C4-2B (cell line): Measurements from ENCODE around the gene TYW1.
"Not testable (repeated sequence)": the region's sequence is repeated elsewhere in the genome, so short reads cannot be mapped to it uniquely, and the experiment has no call there.

Source experiments
- CTCF ChIP-seq: fragments of 450-650 bp; conservative IDR thresholded peaks from 2 replicates; pipeline ENCODE4 v1.5.1; 2017; ENCODE audit warnings: mild to moderate bottlenecking
- ZFX ChIP-seq: fragments of 450-650 bp; IDR thresholded peaks from 2 replicates; pipeline ENCODE4 v1.6.1; 2017

DNA sequence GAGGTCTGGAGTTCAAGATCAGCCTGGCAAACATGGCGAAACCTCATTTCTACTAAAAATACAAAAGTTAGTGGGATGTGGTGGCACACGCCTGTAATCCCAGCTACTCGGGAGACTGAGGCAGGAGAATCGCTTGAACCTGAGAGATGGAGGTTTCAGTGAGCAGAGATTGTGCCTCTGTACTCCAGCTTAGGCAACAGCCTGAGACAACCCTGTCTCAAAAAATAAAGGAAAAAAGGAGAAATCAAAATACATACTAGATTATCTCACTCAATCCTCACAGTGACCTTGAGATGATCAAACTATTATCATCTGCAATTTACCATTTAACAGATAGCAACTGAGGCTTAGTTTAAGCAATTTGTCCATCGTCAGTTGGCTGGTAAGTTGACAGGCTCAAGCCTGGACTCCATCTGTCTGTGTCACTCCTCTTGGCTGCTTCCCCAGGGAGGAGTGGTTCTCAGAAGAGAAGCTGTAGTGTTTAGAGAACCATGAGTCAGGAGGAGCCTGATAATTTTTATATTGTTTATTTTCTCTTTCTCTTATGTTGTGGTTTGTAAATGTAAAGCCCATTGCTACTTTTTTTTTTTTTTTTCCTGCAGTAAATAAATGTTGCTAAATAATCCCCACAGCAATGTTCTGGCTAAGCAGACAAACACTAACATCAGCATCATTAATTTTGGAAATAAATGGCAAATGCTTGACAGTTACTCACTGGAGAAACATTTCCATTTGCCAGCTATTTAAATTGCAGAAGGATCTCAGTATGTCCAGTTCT lies 46.3 kb downstream of the TYW1 start:
- not testable (repeated sequence) for TF ChIP-seq CTCF, ZFX
